GM11168 (cell line): ENCODE results near the gene PLEK2.
"Not testable (repeated sequence)": the region's sequence is repeated elsewhere in the genome, so short reads cannot be mapped to it uniquely, and the experiment has no call there.

Source experiments
- in situ Hi-C: fragments of 300-500 bp; cut with MboI; formaldehyde crosslinking; loops from one replicate; pipeline ENCODE4 v1.12.0; 2022; ENCODE audit warnings: low sequenced_read_pairs; ENCODE audit not compliant: unreplicated experiment

The PLEK2 gene

DNA sequence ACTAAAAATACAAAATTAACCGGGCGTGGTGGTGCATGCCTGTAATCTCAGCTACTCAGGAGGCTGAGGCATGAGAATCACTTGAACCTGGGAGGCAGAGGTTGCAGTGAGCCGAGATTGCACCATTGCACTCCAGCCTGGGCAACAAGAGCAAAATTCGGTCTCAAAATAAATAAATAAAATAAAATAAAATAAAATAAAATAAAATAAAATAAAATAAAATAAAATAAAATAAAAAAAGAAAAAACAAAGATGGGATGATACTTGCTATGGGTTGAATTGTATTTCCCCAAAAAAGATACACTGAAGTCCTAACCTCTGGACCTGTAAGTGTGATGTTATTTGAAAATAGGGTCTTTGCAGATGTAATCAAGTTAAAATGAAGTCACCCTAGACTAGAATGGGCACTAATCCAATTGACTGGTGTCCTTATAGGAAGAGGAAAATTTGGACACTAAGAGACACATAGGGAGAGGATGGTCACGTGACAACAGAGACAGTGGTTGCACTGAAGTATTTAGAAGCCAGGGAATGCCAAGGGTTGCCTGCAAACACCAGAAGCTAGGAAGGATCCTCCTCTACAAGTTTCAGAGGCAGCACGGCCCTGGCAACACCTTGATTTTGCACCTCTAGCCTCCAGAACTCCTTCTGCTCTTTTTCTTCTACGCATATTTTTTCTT is 3.7 kb downstream of the PLEK2 start:
- in situ Hi-C loops: not testable (repeated sequence)

DNA sequence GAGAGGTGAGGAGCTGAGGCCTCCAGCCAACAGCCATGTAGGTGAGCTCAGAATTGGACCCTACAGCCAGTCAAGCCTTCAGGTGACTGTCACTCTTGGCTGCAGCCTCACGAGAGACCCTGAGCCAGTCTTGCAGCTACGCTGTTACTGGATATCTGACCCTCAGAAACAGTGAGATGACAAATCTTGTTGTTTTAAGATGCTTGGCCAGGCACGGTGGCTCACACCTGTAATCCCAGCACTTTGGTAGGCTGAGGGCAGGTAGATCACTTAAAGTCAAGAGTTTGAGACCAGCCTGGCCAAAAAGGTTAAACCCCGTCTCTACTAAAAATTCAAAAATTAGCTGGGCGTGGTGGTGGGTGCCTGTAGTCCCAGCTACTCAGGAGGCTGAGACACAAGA is 6.2 kb downstream of the PLEK2 start:
- in situ Hi-C loops: no loop called here

- in situ Hi-C loops: no loop called here
These were observed 11.5 kb downstream of the PLEK2 start for GRCh38 chr14:67400434-67400833.

- in situ Hi-C loops: no loop called here
These were observed 14.4 kb downstream of the PLEK2 start for GRCh38 chr14:67397536-67397935.

- in situ Hi-C loops: no loop called here
These were observed 15.5 kb downstream of the PLEK2 start for GRCh38 chr14:67396381-67396970.

DNA sequence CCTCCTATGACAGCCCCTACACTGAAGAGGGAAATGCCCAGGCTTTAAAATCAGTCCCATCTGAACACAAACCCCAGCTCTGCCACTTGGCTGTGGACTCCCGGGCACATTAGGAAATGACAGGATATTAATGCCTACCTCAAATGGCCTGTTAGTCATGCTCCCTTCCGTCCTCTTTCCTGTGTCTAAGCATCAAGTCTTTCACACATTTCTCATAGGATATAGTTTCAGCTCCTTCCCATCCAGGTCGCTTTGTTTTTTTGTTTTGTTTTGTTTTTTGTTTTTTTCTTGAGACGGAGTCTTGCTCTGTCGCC is 16.1 kb downstream of the PLEK2 start:
- in situ Hi-C loops: no loop called here

GRCh38 chr14:67395086-67395875 is 16.7 kb downstream of the PLEK2 start:
- in situ Hi-C loops: no loop called here

DNA sequence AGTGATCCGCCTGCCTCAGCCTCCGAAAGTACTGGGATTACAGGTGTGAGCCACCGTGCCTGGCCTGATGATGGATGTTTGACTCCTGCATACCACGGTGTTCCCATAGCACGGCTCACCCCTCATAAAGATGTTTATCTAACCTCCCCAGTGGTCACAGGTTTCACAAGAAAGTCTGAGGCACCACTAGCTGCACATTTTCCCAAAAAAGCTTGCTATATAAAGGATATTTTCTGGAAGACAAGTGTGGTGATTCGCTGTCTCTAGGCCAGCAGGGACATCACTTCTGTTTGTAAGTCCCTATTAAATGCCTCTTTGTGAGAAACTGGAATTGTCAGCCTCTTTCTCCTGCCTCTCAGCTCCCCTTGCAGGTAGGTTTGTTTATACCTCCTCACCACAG is 18.3 kb downstream of the PLEK2 start:
- in situ Hi-C loops: no loop called here

GRCh38 chr14:67392800-67393199 is 19.2 kb downstream of the PLEK2 start:
- in situ Hi-C loops: no loop called here

GRCh38 chr14:67392123-67392522 is 19.8 kb downstream of the PLEK2 start:
- in situ Hi-C loops: no loop called here

DNA sequence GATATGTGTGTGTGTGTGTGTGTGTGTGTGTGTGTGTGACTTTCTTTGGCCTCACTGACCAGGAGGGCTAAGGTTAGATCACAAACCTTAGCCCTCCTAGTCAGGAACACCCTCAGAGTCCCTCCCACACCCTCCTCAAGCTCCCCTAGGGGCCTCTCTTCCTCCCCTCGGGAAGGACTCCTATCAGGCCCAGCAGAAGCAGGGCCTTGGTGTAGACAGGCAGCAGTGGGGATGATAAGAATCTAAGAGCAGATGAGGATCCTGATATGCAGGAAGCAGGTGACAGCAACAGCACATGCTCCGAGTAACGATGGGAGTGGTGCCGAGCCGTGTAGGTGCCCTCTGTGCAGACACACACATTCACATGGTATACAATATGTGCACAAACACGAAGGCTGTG is 20.7 kb downstream of the PLEK2 start:
- in situ Hi-C loops: no loop called here

GRCh38 chr14:67389811-67390534 is 22.0 kb downstream of the PLEK2 start:
- in situ Hi-C loops: no loop called here

GRCh38 chr14:67389275-67389674 is 22.7 kb downstream of the PLEK2 start:
- in situ Hi-C loops: no loop called here

DNA sequence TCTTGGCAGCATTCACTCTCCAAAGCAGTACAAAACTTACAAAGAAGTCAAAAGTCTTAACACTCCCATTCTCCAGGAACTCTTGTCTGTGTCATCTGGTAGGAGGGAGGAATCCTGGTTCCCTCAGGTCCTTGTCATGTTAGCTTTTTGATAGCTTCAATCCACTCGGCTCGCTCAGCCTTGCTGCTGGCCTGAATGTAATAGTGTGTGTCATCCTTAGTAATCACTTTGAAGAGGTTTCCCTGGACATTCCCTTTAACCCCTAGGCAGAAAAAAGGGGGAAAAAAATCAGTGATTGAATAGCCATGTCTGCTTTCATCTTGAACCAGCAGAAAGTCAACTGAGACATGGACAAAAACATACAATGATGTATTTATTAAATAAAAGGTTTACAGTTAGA is 24.8 kb downstream of the PLEK2 start:
- in situ Hi-C loops: no loop called here

GRCh38 chr14:67385618-67386017 is 26.3 kb downstream of the PLEK2 start:
- in situ Hi-C loops: no loop called here

- in situ Hi-C loops: no loop called here
These were observed 26.8 kb downstream of the PLEK2 start for GRCh38 chr14:67385120-67385519.

- in situ Hi-C loops: no loop called here
These were observed 34.0 kb downstream of the PLEK2 start for GRCh38 chr14:67377916-67378315.

DNA sequence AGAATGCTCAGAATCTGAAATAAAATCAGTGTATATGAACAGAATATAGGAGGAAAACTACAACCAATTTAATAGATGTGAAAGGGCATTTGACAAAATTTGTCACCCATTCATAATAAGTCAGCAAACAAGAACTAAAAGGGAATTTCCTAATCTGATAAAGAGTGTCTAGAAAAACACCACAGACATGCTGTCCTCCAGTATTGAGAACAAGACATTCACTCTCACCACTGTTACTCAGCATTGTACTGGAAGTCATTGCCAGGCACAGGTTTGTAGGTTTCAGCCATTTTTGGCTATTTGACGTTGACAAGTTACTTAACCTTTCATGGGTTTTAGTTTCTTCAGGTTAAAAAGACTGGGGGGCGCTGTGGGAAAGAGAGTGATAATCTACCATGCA is 38.6 kb downstream of the PLEK2 start:
- in situ Hi-C loops: no loop called here

GRCh38 chr14:67372833-67373232 is 39.1 kb downstream of the PLEK2 start:
- in situ Hi-C loops: no loop called here

- in situ Hi-C loops: no loop called here
These were observed 40.5 kb downstream of the PLEK2 start for GRCh38 chr14:67371247-67372148.
